CD4-positive, alpha-beta T cell (primary cell): Measurements from ENCODE around the gene ACAD9. TPM values are rescaled to one million over a fixed set of nuclear protein-coding genes. Genes with fewer than 3 reads are reported as not detected.

ENCODE experiments used
- ATAC-seq: fragments of 200-7000 bp; cut with Tn5 transposase; one replicate; pipeline ENCODE4 v1.10.0; 2022; ENCODE audit warnings: mild to moderate bottlenecking; ENCODE audit not compliant: poor library complexity
- CTCF ChIA-PET: fragments of 350-600 bp; sonication (Branson Sonifier 250); formaldehyde crosslinking; loops from one replicate; lab custom pipeline; 2021; ENCODE audit warnings: antibody characterized with exemption, inconsistent platforms; lab: Charles Lee
- POLR2A ChIA-PET: fragments of 350-600 bp; sonication (Branson Sonifier 250); formaldehyde crosslinking; loops from one replicate; lab custom pipeline; 2021; ENCODE audit warnings: antibody characterized with exemption, inconsistent platforms; lab: Charles Lee
- DNase-seq, 14 experiments: peaks; one replicate each; pipeline ENCODE4 v3.0.0-alpha.2; 2013 to 2020; ENCODE audit warnings: mixed read lengths in 2 of 14
- H3K27ac ChIP-seq, 2 donors: one replicate each; pipeline versions ENCODE4 v1.5.1 to v1.7.0; 2013; ENCODE audit warnings: low read length in 2 of 2, low read depth in 1 of 2, mild to moderate bottlenecking in 1 of 2
- H3K27me3 ChIP-seq, 2 experiments: 1 replicate in 1 of 2; 2 replicates in 1 of 2; pipeline versions ENCODE4 v1.6.1 to v1.7.0; 2013; ENCODE audit warnings: low read length in 2 of 2, control low read depth in 1 of 2, mild to moderate bottlenecking in 1 of 2, moderate library complexity in 1 of 2; ENCODE audit not compliant: insufficient read depth in 2 of 2, control insufficient read depth in 1 of 2
- H3K36me3 ChIP-seq: one replicate; pipeline ENCODE4 v1.6.1; 2013; ENCODE audit warnings: low read length, control low read depth; ENCODE audit not compliant: insufficient read depth
- H3K4me1 ChIP-seq: one replicate; pipeline ENCODE4 v1.6.1; 2013; ENCODE audit warnings: low read length, control low read depth; ENCODE audit not compliant: insufficient read depth
- H3K4me3 ChIP-seq: one replicate; pipeline ENCODE4 v1.5.1; 2013; ENCODE audit warnings: mild to moderate bottlenecking, low read length, moderate library complexity
- H3K9me3 ChIP-seq, 2 experiments: 1 replicate in 1 of 2; 2 replicates in 1 of 2; pipeline versions ENCODE4 v1.6.1 to v1.7.0; 2013; ENCODE audit warnings: low read length in 2 of 2, mild to moderate bottlenecking in 2 of 2, control low read depth in 1 of 2, moderate library complexity in 1 of 2; ENCODE audit not compliant: control insufficient read depth in 1 of 2, insufficient read depth in 1 of 2
- H3K27ac Mint-ChIP-seq: one replicate; pipeline ENCODE4 v1.8.0; 2020; ENCODE audit warnings: mixed read lengths
- H3K27me3 Mint-ChIP-seq: one replicate; pipeline ENCODE4 v1.8.0; 2021; ENCODE audit warnings: mixed read lengths
- H3K36me3 Mint-ChIP-seq: one replicate; pipeline ENCODE4 v1.8.0; 2021; ENCODE audit warnings: low read depth, mixed read lengths
- H3K4me1 Mint-ChIP-seq: one replicate; pipeline ENCODE4 v1.8.0; 2021; ENCODE audit warnings: low read depth, mixed read lengths
- H3K4me3 Mint-ChIP-seq: one replicate; pipeline ENCODE4 v1.8.0; 2020; ENCODE audit warnings: mild to moderate bottlenecking, mixed read lengths
- H3K9me3 Mint-ChIP-seq: one replicate; pipeline ENCODE4 v1.8.0; 2020; ENCODE audit warnings: mixed read lengths
- intact Hi-C, 2 experiments: fragments of 100-400 bp; cut with DNase I in 1 of 2; cut with micrococcal nuclease in 1 of 2; formaldehyde crosslinking; loops; one replicate each; pipeline versions ENCODE4 v1.15.1 to v1.9.0; 2023 to 2025; cut with DNase I, micrococcal nuclease
- total RNA-seq, 174 experiments: library from RNA in 2 of 174; stranded (reverse) in 2 of 174; gene quantifications; one replicate each; pipeline ENCODE4 v1.2.3 and lab custom pipeline; 2021 to 2026
- TF ChIP-seq, protein P1 (sequence below): fragments of 200-600 bp; IDR thresholded peaks from one replicate; pipeline ENCODE4 v1.8.0; 2022; ENCODE audit warnings: antibody characterized with exemption, mild to moderate bottlenecking

The ACAD9 gene
- total RNA-seq, 2 experiments from 2014 or later: 64.8 to 71.6 TPM

GRCh38 chr3:128870347-128870746 is 9.1 kb upstream of the ACAD9 start:
- no peak for DNase-seq
- H3K36me3 Mint-ChIP-seq: no peaks in the 10 kb centered on the region
- no peaks in the 10 kb centered on the region for H3K9me3 Mint-ChIP-seq
- ChIA-PET CTCF (no interaction called here), POLR2A (no interaction called here)
- H3K4me1 Mint-ChIP-seq: peaks cover 8% of the 10 kb centered on the region
- peaks cover 3% of the 10 kb centered on the region for H3K4me1 ChIP-seq
- ATAC-seq: no peak
- H3K27ac ChIP-seq: no peak overlapping the region
- no peaks in the 10 kb centered on the region for H3K36me3 ChIP-seq
- no peak overlapping the region for H3K4me3 Mint-ChIP-seq
- H3K9me3 ChIP-seq: no peaks in the 10 kb centered on the region
- H3K27me3 Mint-ChIP-seq: no peaks in the 10 kb centered on the region
- intact Hi-C loops: no loop called here
- no peaks in the 10 kb centered on the region for H3K27me3 ChIP-seq
- H3K27ac Mint-ChIP-seq: no peak overlapping the region
- no peak overlapping the region for H3K4me3 ChIP-seq
- TF ChIP-seq, protein P1, sequence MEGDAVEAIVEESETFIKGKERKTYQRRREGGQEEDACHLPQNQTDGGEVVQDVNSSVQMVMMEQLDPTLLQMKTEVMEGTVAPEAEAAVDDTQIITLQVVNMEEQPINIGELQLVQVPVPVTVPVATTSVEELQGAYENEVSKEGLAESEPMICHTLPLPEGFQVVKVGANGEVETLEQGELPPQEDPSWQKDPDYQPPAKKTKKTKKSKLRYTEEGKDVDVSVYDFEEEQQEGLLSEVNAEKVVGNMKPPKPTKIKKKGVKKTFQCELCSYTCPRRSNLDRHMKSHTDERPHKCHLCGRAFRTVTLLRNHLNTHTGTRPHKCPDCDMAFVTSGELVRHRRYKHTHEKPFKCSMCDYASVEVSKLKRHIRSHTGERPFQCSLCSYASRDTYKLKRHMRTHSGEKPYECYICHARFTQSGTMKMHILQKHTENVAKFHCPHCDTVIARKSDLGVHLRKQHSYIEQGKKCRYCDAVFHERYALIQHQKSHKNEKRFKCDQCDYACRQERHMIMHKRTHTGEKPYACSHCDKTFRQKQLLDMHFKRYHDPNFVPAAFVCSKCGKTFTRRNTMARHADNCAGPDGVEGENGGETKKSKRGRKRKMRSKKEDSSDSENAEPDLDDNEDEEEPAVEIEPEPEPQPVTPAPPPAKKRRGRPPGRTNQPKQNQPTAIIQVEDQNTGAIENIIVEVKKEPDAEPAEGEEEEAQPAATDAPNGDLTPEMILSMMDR: no peak

- H3K27ac ChIP-seq: no peak overlapping the region
- intact Hi-C loops: no loop called here
- H3K4me3 ChIP-seq: no peak overlapping the region
- peaks cover 9% of the 10 kb centered on the region for H3K4me1 ChIP-seq
- no peaks in the 10 kb centered on the region for H3K36me3 ChIP-seq
- no peaks in the 10 kb centered on the region for H3K9me3 ChIP-seq
- ATAC-seq: no peak
- H3K4me1 Mint-ChIP-seq: peaks cover 17% of the 10 kb centered on the region
- no peaks in the 10 kb centered on the region for H3K9me3 Mint-ChIP-seq
- H3K36me3 Mint-ChIP-seq: no peaks in the 10 kb centered on the region
- no peak for DNase-seq
- no peak overlapping the region for H3K4me3 Mint-ChIP-seq
- H3K27me3 Mint-ChIP-seq: no peaks in the 10 kb centered on the region
- ChIA-PET CTCF (interaction anchor here (1.6 kb wide), 1 partner anchor 26 kb away, joined by 4 read pairs; no protein-coding TSS in a partner anchor), POLR2A (no interaction called here)
- no peaks in the 10 kb centered on the region for H3K27me3 ChIP-seq
- no peak overlapping the region for H3K27ac Mint-ChIP-seq
- TF ChIP-seq, protein P1: no peak
Measured at GRCh38 chr3:128872282-128872681, 7.1 kb upstream of the ACAD9 start.

GRCh38 chr3:128872744-128873143 is 6.7 kb upstream of the ACAD9 start:
- Mint-ChIP-seq H3K27ac (no peak overlapping the region), H3K36me3 (no peaks in the 10 kb centered on the region), H3K9me3 (no peaks in the 10 kb centered on the region), H3K4me3 (no peak overlapping the region), H3K4me1 (peaks cover 19% of the 10 kb centered on the region), H3K27me3 (no peaks in the 10 kb centered on the region)
- H3K36me3 ChIP-seq: no peaks in the 10 kb centered on the region
- H3K4me1 ChIP-seq: peaks cover 11% of the 10 kb centered on the region
- ChIA-PET POLR2A (no interaction called here), CTCF (interaction anchor here (1.6 kb wide), 1 partner anchor 27 kb away, joined by 4 read pairs; no protein-coding TSS in a partner anchor)
- H3K27ac ChIP-seq: no peak overlapping the region
- DNase-seq (no peak), ATAC-seq (no peak)
- no peaks in the 10 kb centered on the region for H3K27me3 ChIP-seq
- intact Hi-C loops: no loop called here
- H3K9me3 ChIP-seq: no peaks in the 10 kb centered on the region
- TF ChIP-seq, protein P1: no peak
- no peak overlapping the region for H3K4me3 ChIP-seq
